ENCODE measurements around the gene ALMS1. TPM values are rescaled to one million over a fixed set of nuclear protein-coding genes. Genes with fewer than 3 reads are reported as not detected.

Gene ALMS1
- total and polyA plus RNA-seq, 2 experiments from 2014 or later, result 6.8 to 30.1 TPM

GRCh38 chr2:73564986-73565385 lies 179.3 kb downstream of the ALMS1 start:
- Histone ChIP-seq H3K27me3 (no peaks in the 10 kb centered on the region), H3K27ac (no peak overlapping the region), H3K36me3 (peaks cover 7% of the 10 kb centered on the region), H3K4me1 (ENCODE audit: low read depth) (no peaks in the 10 kb centered on the region), H3K4me3 (no peak overlapping the region), H3K9me3 (ENCODE audit: low read depth) (no peaks in the 10 kb centered on the region)
- TF ChIP-seq, protein P1, sequence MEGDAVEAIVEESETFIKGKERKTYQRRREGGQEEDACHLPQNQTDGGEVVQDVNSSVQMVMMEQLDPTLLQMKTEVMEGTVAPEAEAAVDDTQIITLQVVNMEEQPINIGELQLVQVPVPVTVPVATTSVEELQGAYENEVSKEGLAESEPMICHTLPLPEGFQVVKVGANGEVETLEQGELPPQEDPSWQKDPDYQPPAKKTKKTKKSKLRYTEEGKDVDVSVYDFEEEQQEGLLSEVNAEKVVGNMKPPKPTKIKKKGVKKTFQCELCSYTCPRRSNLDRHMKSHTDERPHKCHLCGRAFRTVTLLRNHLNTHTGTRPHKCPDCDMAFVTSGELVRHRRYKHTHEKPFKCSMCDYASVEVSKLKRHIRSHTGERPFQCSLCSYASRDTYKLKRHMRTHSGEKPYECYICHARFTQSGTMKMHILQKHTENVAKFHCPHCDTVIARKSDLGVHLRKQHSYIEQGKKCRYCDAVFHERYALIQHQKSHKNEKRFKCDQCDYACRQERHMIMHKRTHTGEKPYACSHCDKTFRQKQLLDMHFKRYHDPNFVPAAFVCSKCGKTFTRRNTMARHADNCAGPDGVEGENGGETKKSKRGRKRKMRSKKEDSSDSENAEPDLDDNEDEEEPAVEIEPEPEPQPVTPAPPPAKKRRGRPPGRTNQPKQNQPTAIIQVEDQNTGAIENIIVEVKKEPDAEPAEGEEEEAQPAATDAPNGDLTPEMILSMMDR (IDR thresholded peaks at IDR 0.05; ENCODE audit: low read depth, low read length), result no peak
- DNase-seq (ENCODE audit: low read depth in 1 of 2, low spot score in 1 of 2), result no peak

DNA sequence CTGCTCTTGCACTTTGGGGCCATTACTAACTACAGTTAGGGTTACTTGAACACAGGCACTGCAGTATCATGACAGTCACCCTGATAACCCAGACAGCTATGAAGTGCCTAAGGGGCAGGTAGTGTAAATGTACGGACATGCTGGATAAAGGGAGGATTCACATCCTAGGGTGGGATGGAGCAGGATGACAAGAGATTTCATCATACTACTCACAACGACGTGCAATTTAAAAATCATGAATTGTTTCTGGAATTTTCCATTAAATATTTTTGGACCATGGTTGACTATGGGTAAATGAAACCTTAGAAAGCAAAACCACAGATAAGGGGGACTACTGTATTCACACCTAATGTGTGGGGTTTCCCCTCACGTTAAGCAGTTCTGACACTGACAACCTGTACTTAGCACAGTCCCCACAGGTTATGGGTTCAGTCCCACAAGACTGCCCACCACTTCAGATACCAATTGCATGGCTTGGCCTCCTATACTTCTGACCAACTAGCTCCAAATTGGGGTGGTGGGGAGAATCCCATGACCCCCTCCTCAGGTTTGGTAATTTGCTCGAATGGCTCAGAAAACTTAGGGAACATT lies 180.7 kb downstream of the ALMS1 start:
- no peaks in the 10 kb centered on the region for H3K27me3 ChIP-seq
- TF ChIP-seq, protein P1 (IDR thresholded peaks at IDR 0.05; ENCODE audit: low read depth, low read length), result no peak
- peaks cover 2% of the 10 kb centered on the region for H3K36me3 ChIP-seq

DNA sequence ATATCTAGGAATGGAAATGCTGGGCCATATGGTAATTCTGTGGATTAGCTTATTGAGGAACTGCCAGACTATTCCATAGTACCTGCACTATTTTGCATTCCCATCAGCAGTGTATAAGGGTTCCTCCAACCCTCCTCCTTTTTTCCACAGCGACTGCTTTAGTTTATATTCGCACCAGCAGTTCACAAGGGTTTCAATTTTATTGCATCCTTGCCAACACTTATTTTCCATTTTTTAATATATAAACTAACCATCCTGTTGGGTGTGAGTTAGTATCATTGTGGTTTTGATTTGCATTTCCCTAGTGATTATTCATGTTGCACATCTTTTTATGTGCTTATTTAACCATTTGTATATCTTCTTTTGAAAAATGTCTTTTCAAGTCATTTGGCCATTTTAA lies 189.6 kb downstream of the ALMS1 start:
- no peak for DNase-seq (ENCODE audit: low read depth in 1 of 2, low spot score in 1 of 2)
- no peak overlapping the region for H3K4me3 ChIP-seq
- H3K27me3 ChIP-seq, result no peaks in the 10 kb centered on the region
- H3K9me3 ChIP-seq (ENCODE audit: low read depth), result no peaks in the 10 kb centered on the region
- H3K27ac ChIP-seq, result no peak overlapping the region
- TF ChIP-seq, protein P1 (IDR thresholded peaks at IDR 0.05; ENCODE audit: low read depth, low read length), result no peak
- H3K4me1 ChIP-seq (ENCODE audit: low read depth), result no peaks in the 10 kb centered on the region
- H3K36me3 ChIP-seq, result peaks cover 14% of the 10 kb centered on the region

More for the DNA sequence above, 180.7 kb downstream of the ALMS1 start:
- H3K4me1 ChIP-seq (ENCODE audit: low read depth), result no peaks in the 10 kb centered on the region
- no peaks in the 10 kb centered on the region for H3K9me3 ChIP-seq (ENCODE audit: low read depth)
- DNase-seq (ENCODE audit: low read depth in 1 of 2, low spot score in 1 of 2), result no peak
- H3K27ac ChIP-seq, result no peak overlapping the region
- H3K4me3 ChIP-seq, result no peak overlapping the region

GRCh38 chr2:73582364-73582763 lies 196.7 kb downstream of the ALMS1 start:
- H3K27me3 ChIP-seq, result no peaks in the 10 kb centered on the region
- TF ChIP-seq, protein P1 (IDR thresholded peaks at IDR 0.05; ENCODE audit: low read depth, low read length), result no peak
- DNase-seq (ENCODE audit: low read depth in 1 of 2, low spot score in 1 of 2), result no peak
- H3K4me1 ChIP-seq (ENCODE audit: low read depth), result no peaks in the 10 kb centered on the region
- no peaks in the 10 kb centered on the region for H3K36me3 ChIP-seq
- H3K27ac ChIP-seq, result no peak overlapping the region
- H3K9me3 ChIP-seq (ENCODE audit: low read depth), result no peaks in the 10 kb centered on the region
- no peak overlapping the region for H3K4me3 ChIP-seq

GRCh38 chr2:73588177-73588576 lies 202.5 kb downstream of the ALMS1 start:
- Histone ChIP-seq H3K27me3 (no peaks in the 10 kb centered on the region), H3K4me3 (no peak overlapping the region), H3K9me3 (ENCODE audit: low read depth) (no peaks in the 10 kb centered on the region), H3K27ac (peak overlapping the region; percentile 36), H3K4me1 (ENCODE audit: low read depth) (peaks cover 5% of the 10 kb centered on the region), H3K36me3 (no peaks in the 10 kb centered on the region)
- DNase-seq (ENCODE audit: low read depth in 1 of 2, low spot score in 1 of 2), result peak in 1 of 2 donors; percentile 10
- TF ChIP-seq, protein P1 (IDR thresholded peaks at IDR 0.05; ENCODE audit: low read depth, low read length), result no peak

All from cardiac muscle cell (in vitro differentiated cells and primary cell).